GM12878 (cell line): ENCODE data around the gene TRPC3. TPM values are rescaled to one million over a fixed set of nuclear protein-coding genes. Genes with fewer than 3 reads are reported as not detected.
A peak's percentile ranks its signal among the peaks of the same experiment; 100 is the strongest.

ENCODE experiments used
- ATAC-seq: fragments of 200-7000 bp; cut with Tn5 transposase; 3 replicates; pipeline ENCODE4 v1.9.1; 2020; ENCODE audit warnings: mild to moderate bottlenecking, moderate library complexity
- BruUV-seq: library from RNA; stranded (reverse); fragments of 400-500 nt; replicated peaks from 2 replicates; lab custom pipeline; 2021; lab: Mats Ljungman, UMichigan
- CTCF ChIA-PET: fragments of 300-600 bp; sonication (Branson Sonifier 250); formaldehyde crosslinking; extraction: SDS; loops from one replicate; lab custom pipeline; 2021; ENCODE audit warnings: inconsistent platforms; lab: Yijun Ruan, JAX
- POLR2A ChIA-PET: fragments of 350-600 bp; formaldehyde crosslinking; extraction: SDS; loops from one replicate; lab custom pipeline; 2021; ENCODE audit warnings: inconsistent platforms; lab: Charles Lee
- RAD21 ChIA-PET: fragments of 300-600 bp; sonication (Branson Sonifier 250); formaldehyde crosslinking; loops from one replicate; lab custom pipeline; 2023; ENCODE audit warnings: antibody characterized with exemption; ENCODE audit not compliant: unreplicated experiment; lab: Charles Lee
- SMC1A ChIA-PET: fragments of 300-600 bp; sonication (Branson Sonifier 250); formaldehyde crosslinking; loops from one replicate; lab custom pipeline; 2023; ENCODE audit not compliant: unreplicated experiment, uncharacterized antibody; lab: Charles Lee
- DNase-seq: peaks from one replicate; pipeline ENCODE4 v3.0.0-alpha.2; 2011; ENCODE audit warnings: low read depth, low spot score
- FAIRE-seq: peaks from 3 replicates; lab custom pipeline; 2011; peaks lifted over from hg19 to GRCh38; lab: Jason Lieb, UNC
- H2AFZ ChIP-seq: 2 replicates; pipeline ENCODE4 v1.6.0; 2011; ENCODE audit warnings: low read depth, low read length, control low read depth; ENCODE audit not compliant: control insufficient read depth
- H3K27ac ChIP-seq: 2 replicates; pipeline ENCODE4 v1.5.1; 2011; ENCODE audit warnings: control low read depth; ENCODE audit not compliant: control insufficient read depth, insufficient read depth
- H3K27me3 ChIP-seq, 2 experiments: replicated peaks in 1 of 2; 2 replicates each; pipeline versions ENCODE4 v1.6.0 to v1.6.1; 2011; ENCODE audit warnings: low read length in 1 of 2; ENCODE audit not compliant: control insufficient read depth in 2 of 2, insufficient read depth in 2 of 2
- H3K36me3 ChIP-seq, 2 experiments: 2 replicates each; pipeline ENCODE4 v1.5.1; 2011; ENCODE audit warnings: low read length in 1 of 2; ENCODE audit not compliant: control insufficient read depth in 2 of 2, insufficient read depth in 2 of 2
- H3K4me1 ChIP-seq: 2 replicates; pipeline ENCODE4 v1.6.1; 2011; ENCODE audit warnings: mild to moderate bottlenecking, low read length, moderate library complexity, mixed read lengths; ENCODE audit not compliant: control insufficient read depth, insufficient read depth
- H3K4me2 ChIP-seq: 2 replicates; pipeline ENCODE4 v1.6.0; 2011; ENCODE audit warnings: control low read depth; ENCODE audit not compliant: control insufficient read depth, insufficient read depth
- H3K4me3 ChIP-seq: fragments of 200-600 bp; sonication (generic); 2 replicates; pipeline ENCODE4 v1.5.1; 2016
- H3K79me2 ChIP-seq: 2 replicates; pipeline ENCODE4 v1.6.0; 2011; ENCODE audit warnings: low read length; ENCODE audit not compliant: control insufficient read depth, insufficient read depth
- H3K9ac ChIP-seq: 2 replicates; pipeline ENCODE4 v1.8.0; 2011; ENCODE audit warnings: low read length, control low read depth, mixed read lengths; ENCODE audit not compliant: control insufficient read depth, insufficient read depth
- H3K9me3 ChIP-seq: replicated peaks from 3 replicates; pipeline ENCODE4 v1.5.1; 2011; ENCODE audit warnings: mild to moderate bottlenecking, low read length; ENCODE audit not compliant: control insufficient read depth, insufficient read depth
- H4K20me1 ChIP-seq: 2 replicates; pipeline ENCODE4 v1.6.0; 2011; ENCODE audit not compliant: control insufficient read depth, insufficient read depth
- DPF2 ChIP-seq: fragments of 450-650 bp; IDR thresholded peaks from 2 replicates; pipeline ENCODE4 v1.6.1; 2017; ENCODE audit warnings: mild to moderate bottlenecking
- FOS ChIP-seq: IDR thresholded peaks from 3 replicates; pipeline ENCODE4 v1.6.1; 2011; ENCODE audit warnings: borderline replicate concordance; ENCODE audit not compliant: insufficient read length; ENCODE audit errors: extremely low read depth
- IKZF1 ChIP-seq: fragments of 450-650 bp; conservative IDR thresholded peaks from 2 replicates; pipeline ENCODE4 v1.6.1; 2017; ENCODE audit warnings: antibody characterized with exemption, mild to moderate bottlenecking
- IKZF2 ChIP-seq, 2 experiments: fragments of 450-650 bp; IDR thresholded peaks; 2 replicates each; pipeline ENCODE4 v1.6.1; 2017; ENCODE audit warnings: mild to moderate bottlenecking in 2 of 2, moderate library complexity in 2 of 2
- IRF4 ChIP-seq: IDR thresholded peaks from 2 replicates; pipeline ENCODE4 v1.6.1; 2011; ENCODE audit warnings: low read depth, low read length
- JUND ChIP-seq: IDR thresholded peaks from 2 replicates; pipeline ENCODE4 v1.6.1; 2012; ENCODE audit warnings: low read depth, mild to moderate bottlenecking, low read length, improper control_type of control experiment, moderate library complexity
- MYB ChIP-seq: fragments of 150-350 bp; IDR thresholded peaks from 2 replicates; pipeline ENCODE4 v1.6.1; 2014; ENCODE audit warnings: mild to moderate bottlenecking, low read depth, low read length, borderline replicate concordance
- MYC ChIP-seq: IDR thresholded peaks from 2 replicates; pipeline ENCODE4 v1.6.1; 2011; ENCODE audit warnings: mild to moderate bottlenecking, low read length, moderate library complexity, inconsistent platforms; ENCODE audit not compliant: insufficient read depth, insufficient replicate concordance, insufficient read length, severe bottlenecking
- NFYB ChIP-seq: IDR thresholded peaks from 2 replicates; pipeline ENCODE4 v1.6.1; 2011; ENCODE audit warnings: low read depth, mild to moderate bottlenecking, low read length, improper control_type of control experiment, moderate library complexity; ENCODE audit not compliant: insufficient read depth
- PML ChIP-seq: IDR thresholded peaks from 2 replicates; pipeline ENCODE4 v1.6.1; 2012; ENCODE audit warnings: low read length, inconsistent platforms
- RAD51 ChIP-seq: fragments of 450-650 bp; IDR thresholded peaks from 2 replicates; pipeline ENCODE4 v1.6.1; 2016; ENCODE audit warnings: moderate library complexity, mild to moderate bottlenecking, inconsistent platforms
- RBBP5 ChIP-seq: fragments of 200-600 bp; sonication (generic); conservative IDR thresholded peaks from 2 replicates; pipeline ENCODE4 v1.6.1; 2016
- TAF1 ChIP-seq: IDR thresholded peaks from 2 replicates; pipeline ENCODE4 v1.6.1; 2011; ENCODE audit warnings: mild to moderate bottlenecking, low read depth, low read length, borderline replicate concordance
- TARDBP ChIP-seq: IDR thresholded peaks from 2 replicates; pipeline ENCODE4 v1.6.1; 2016; ENCODE audit warnings: borderline replicate concordance
- TCF3 ChIP-seq: IDR thresholded peaks from 2 replicates; pipeline ENCODE4 v1.6.1; 2012; ENCODE audit warnings: low read depth, mild to moderate bottlenecking, low read length, borderline replicate concordance; ENCODE audit not compliant: insufficient read depth
- WRNIP1 ChIP-seq: IDR thresholded peaks from 2 replicates; pipeline ENCODE4 v1.6.1; 2011; ENCODE audit warnings: low read depth, low read length, improper control_type of control experiment, borderline replicate concordance
- ZBTB33 ChIP-seq: fragments of 450-650 bp; IDR thresholded peaks from 2 replicates; pipeline ENCODE4 v1.6.1; 2017; ENCODE audit warnings: mild to moderate bottlenecking
- WGBS: methylation state at CpG from one replicate; pipeline ENCODE4 v1.1.6; 2016; ENCODE audit warnings: low lambda C conversion rate; ENCODE audit not compliant: insufficient replicate concordance, insufficient coverage; ENCODE audit errors: missing lambda C conversion rate; 5-methylcytosine and 5-hydroxymethylcytosine counted together
- in situ Hi-C: fragments of 300-500 bp; cut with MboI; formaldehyde crosslinking; loops from 9 replicates; pipeline ENCODE4 v1.14.3; 2018; ENCODE audit warnings: mixed read lengths
- intact Hi-C: fragments of 100-400 bp; cut with micrococcal nuclease; formaldehyde crosslinking; loops from one replicate; pipeline ENCODE4 v1.14.2; 2022; ENCODE audit not compliant: unreplicated experiment
- polyA plus RNA-seq, 11 experiments: library from polyadenylated mRNA; depleted of rRNA in 4 of 11; unstranded in 6 of 11; stranded (reverse) in 5 of 11; fragments of >200 nt; fragmentation: Nextera tagmentation in 4 of 11; fragmentation: Illumina TruSeq in 1 of 11; extraction: Ambion mirVana in 4 of 11; extraction: Trizol in 1 of 11; gene quantifications; 1 replicate in 1 of 11; 2 replicates in 10 of 11; pipeline versions ENCODE4 v1.2.1 to v1.2.3, GENCODE V29; 2011 to 2016; ENCODE audit warnings: inconsistent platforms in 2 of 11, missing spikeins in 2 of 11, low read depth in 1 of 11
- total RNA-seq, 4 experiments: library from RNA; depleted of rRNA in 3 of 4; stranded (reverse); fragments of >200 nt in 3 of 4; fragmentation: Illumina TruSeq in 1 of 4; extraction: Trizol in 1 of 4; gene quantifications; 2 replicates each; pipeline versions ENCODE4 v1.2.1 to v1.2.3, GENCODE V29; 2013 to 2021
- TF ChIP-seq, protein P1 (sequence below): fragments of 450-650 bp; IDR thresholded peaks from 2 replicates; pipeline ENCODE4 v1.6.1; 2017; ENCODE audit warnings: mild to moderate bottlenecking, low read depth, inconsistent platforms; ENCODE audit not compliant: poor library complexity, severe bottlenecking
- TF ChIP-seq, protein P2 (sequence below): IDR thresholded peaks from 2 replicates; pipeline ENCODE4 v1.6.1; 2011; ENCODE audit warnings: borderline replicate concordance, low read depth, mild to moderate bottlenecking, moderate library complexity, mixed read lengths, low read length; ENCODE audit not compliant: insufficient read depth; ENCODE audit errors: extremely low read length

Gene TRPC3
- total and polyA plus RNA-seq, 10 of the 15 experiments (the other 5 are each of a cell fraction or from before 2014, with no cell fraction given) = not detected

- RAD21 ChIA-PET = interaction anchor here (0.6 to 1.8 kb wide), 3 partner anchors 52 to 858 kb away, joined by 3 to 5 read pairs (median 4); no protein-coding TSS in a partner anchor
- no peaks in the 10 kb centered on the region for H3K79me2 ChIP-seq
- TF ChIP-seq IRF4 = no peak
- no peak for TF ChIP-seq WRNIP1
- TF ChIP-seq NFYB = no peak
- no peak for TF ChIP-seq RAD51
- no peak for TF ChIP-seq DPF2
- no peak for TF ChIP-seq MYC
- TF ChIP-seq, protein P1, sequence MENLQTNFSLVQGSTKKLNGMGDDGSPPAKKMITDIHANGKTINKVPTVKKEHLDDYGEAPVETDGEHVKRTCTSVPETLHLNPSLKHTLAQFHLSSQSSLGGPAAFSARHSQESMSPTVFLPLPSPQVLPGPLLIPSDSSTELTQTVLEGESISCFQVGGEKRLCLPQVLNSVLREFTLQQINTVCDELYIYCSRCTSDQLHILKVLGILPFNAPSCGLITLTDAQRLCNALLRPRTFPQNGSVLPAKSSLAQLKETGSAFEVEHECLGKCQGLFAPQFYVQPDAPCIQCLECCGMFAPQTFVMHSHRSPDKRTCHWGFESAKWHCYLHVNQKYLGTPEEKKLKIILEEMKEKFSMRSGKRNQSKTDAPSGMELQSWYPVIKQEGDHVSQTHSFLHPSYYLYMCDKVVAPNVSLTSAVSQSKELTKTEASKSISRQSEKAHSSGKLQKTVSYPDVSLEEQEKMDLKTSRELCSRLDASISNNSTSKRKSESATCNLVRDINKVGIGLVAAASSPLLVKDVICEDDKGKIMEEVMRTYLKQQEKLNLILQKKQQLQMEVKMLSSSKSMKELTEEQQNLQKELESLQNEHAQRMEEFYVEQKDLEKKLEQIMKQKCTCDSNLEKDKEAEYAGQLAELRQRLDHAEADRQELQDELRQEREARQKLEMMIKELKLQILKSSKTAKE = no peak
- TF ChIP-seq IKZF1 = no peak
- TF ChIP-seq PML = no peak
- TF ChIP-seq MYB = no peak
- TF ChIP-seq, protein P2, sequence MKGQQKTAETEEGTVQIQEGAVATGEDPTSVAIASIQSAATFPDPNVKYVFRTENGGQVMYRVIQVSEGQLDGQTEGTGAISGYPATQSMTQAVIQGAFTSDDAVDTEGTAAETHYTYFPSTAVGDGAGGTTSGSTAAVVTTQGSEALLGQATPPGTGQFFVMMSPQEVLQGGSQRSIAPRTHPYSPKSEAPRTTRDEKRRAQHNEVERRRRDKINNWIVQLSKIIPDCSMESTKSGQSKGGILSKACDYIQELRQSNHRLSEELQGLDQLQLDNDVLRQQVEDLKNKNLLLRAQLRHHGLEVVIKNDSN = no peak
- TF ChIP-seq TARDBP = no peak
- TF ChIP-seq TAF1 = no peak
- TF ChIP-seq ZBTB33 = no peak
- TF ChIP-seq IKZF2 (IDR thresholded peaks at IDR 0.05) = no peak
- TF ChIP-seq JUND = no peak
- TF ChIP-seq TCF3 = no peak
- TF ChIP-seq FOS = no peak
- TF ChIP-seq RBBP5 = no peak
- no peak for DNase-seq
- H4K20me1 ChIP-seq = no peaks in the 10 kb centered on the region
- no peak overlapping the region for H3K9ac ChIP-seq
- H2AFZ ChIP-seq = peak overlapping the region; percentile 54
- H3K9me3 ChIP-seq = no peaks in the 10 kb centered on the region
- no TSS peak for BruUV-seq
- peaks cover 2 to 22% of the 10 kb centered on the region in 2 experiments for H3K27me3 ChIP-seq
- no peak for FAIRE-seq
- under 1% methylated on average over 57 of the region's 76 CpGs for WGBS
- peak; percentile 54 for ATAC-seq
- intact Hi-C loops = loop anchor here (1.0 to 5.0 kb wide), 2 partner anchors 52 to 626 kb away; no protein-coding TSS in a partner anchor
- SMC1A ChIA-PET = interaction anchor here (1.2 to 2.0 kb wide), 3 partner anchors 43 to 275 kb away, joined by 3 to 5 read pairs (median 3); no protein-coding TSS in a partner anchor
- no peak overlapping the region for H3K27ac ChIP-seq
- H3K4me1 ChIP-seq = peaks cover 4% of the 10 kb centered on the region
- POLR2A ChIA-PET = no interaction called here
- in situ Hi-C loops = no loop called here
- CTCF ChIA-PET = interaction anchor here (0.7 to 3.1 kb wide), 6 partner anchors 10 to 627 kb away, joined by 3 to 13 read pairs (median 6); no protein-coding TSS in a partner anchor
- H3K36me3 ChIP-seq = no peaks in the 10 kb centered on the region
- H3K4me3 ChIP-seq = peak overlapping the region; percentile 63
- H3K4me2 ChIP-seq = peak overlapping the region; percentile 93
These were observed 960 bp downstream of the TRPC3 start for GRCh38 chr4:121950680-121951520.
